Upper lobe of right lung (tissue), 1 donor: Measurements from ENCODE around the gene SCYGR6. TPM values are rescaled to one million over a fixed set of nuclear protein-coding genes. Genes with fewer than 3 reads are reported as not detected.
"Not testable (repeated sequence)": the region's sequence is repeated elsewhere in the genome, so short reads cannot be mapped to it uniquely, and the experiment has no call there.

Experiments
- ATAC-seq: fragments of 200-7000 bp; cut with Tn5 transposase; one replicate; pipeline ENCODE4 v1.9.1; 2020; ENCODE audit warnings: mild to moderate bottlenecking, moderate library complexity
- DNase-seq: peaks from one replicate; pipeline ENCODE4 v3.0.0-alpha.2; 2020
- H3K27ac ChIP-seq: fragments of 200-600 bp; one replicate; pipeline ENCODE4 v1.8.0; 2022
- H3K27me3 ChIP-seq: fragments of 200-600 bp; one replicate; pipeline ENCODE4 v1.8.0; 2022; ENCODE audit warnings: mild to moderate bottlenecking
- H3K36me3 ChIP-seq: fragments of 200-600 bp; one replicate; pipeline ENCODE4 v1.8.0; 2022
- H3K4me1 ChIP-seq: fragments of 200-600 bp; one replicate; pipeline ENCODE4 v1.8.0; 2022
- H3K4me3 ChIP-seq: fragments of 200-600 bp; one replicate; pipeline ENCODE4 v1.8.0; 2022; ENCODE audit warnings: mild to moderate bottlenecking
- H3K9me3 ChIP-seq: fragments of 200-600 bp; one replicate; pipeline ENCODE4 v1.8.0; 2022
- CTCF ChIP-seq: fragments of 200-600 bp; IDR thresholded peaks from one replicate; pipeline ENCODE4 v1.8.0; 2022; ENCODE audit warnings: antibody characterized with exemption
- intact Hi-C: fragments of 100-400 bp; cut with DNase I; formaldehyde crosslinking; loops from one replicate; pipeline ENCODE4 v1.11.0; 2022
- total RNA-seq: library from RNA; stranded (reverse); fragmentation: NEBNext Ultra II Directional; extraction: Animal tissue kit (Norgen Biotek cat#: 25700); gene quantifications from one replicate; pipeline ENCODE4 v1.2.1, GENCODE V29; 2021
- donor health status: DM: no; HTN: yes; CAD: no; lungs with severe emphysema.

Gene SCYGR6
- total RNA-seq, 1 donor from 2014 or later, result not detected

GRCh38 chr2:227766373-227766883, 41.9 kb upstream of the SCYGR6 start:
- H3K27ac ChIP-seq, result peak overlapping the region; percentile 49
- TF ChIP-seq CTCF, result peak; percentile 91
- ATAC-seq, result peak; percentile 99

GRCh38 chr2:227765788-227766372, 41.3 kb upstream of the SCYGR6 start:
- ATAC-seq (no peak), DNase-seq (no peak)
- intact Hi-C loops, result loop anchor here (5.0 kb wide), 1 partner anchor 109 kb away; no protein-coding TSS in a partner anchor
- Histone ChIP-seq H3K27me3 (no peaks in the 10 kb centered on the region), H3K9me3 (no peaks in the 10 kb centered on the region), H3K36me3 (no peaks in the 10 kb centered on the region), H3K4me3 (no peak overlapping the region), H3K4me1 (peaks cover 7% of the 10 kb centered on the region), H3K27ac (peak overlapping the region; percentile 49)
- no peak for TF ChIP-seq CTCF

More at GRCh38 chr2:227766373-227766883, 41.9 kb upstream of the SCYGR6 start:
- H3K4me3 ChIP-seq, result no peak overlapping the region
- H3K9me3 ChIP-seq, result no peaks in the 10 kb centered on the region
- no peaks in the 10 kb centered on the region for H3K36me3 ChIP-seq
- no peaks in the 10 kb centered on the region for H3K27me3 ChIP-seq
- peaks cover 3% of the 10 kb centered on the region for H3K4me1 ChIP-seq
- intact Hi-C loops, result loop anchor here (5.0 kb wide), 1 partner anchor 109 kb away; no protein-coding TSS in a partner anchor
- peak; percentile 82 for DNase-seq

GRCh38 chr2:227761740-227762476, 37.4 kb upstream of the SCYGR6 start:
- ATAC-seq, result peak; percentile 40

GRCh38 chr2:227759411-227760118, 35.0 kb upstream of the SCYGR6 start:
- Histone ChIP-seq H3K36me3 (no peaks in the 10 kb centered on the region), H3K4me1 (peaks cover 7% of the 10 kb centered on the region), H3K9me3 (no peaks in the 10 kb centered on the region), H3K27me3 (no peaks in the 10 kb centered on the region), H3K27ac (no peak overlapping the region), H3K4me3 (no peak overlapping the region)
- intact Hi-C loops, result no loop called here
- no peak for TF ChIP-seq CTCF
- ATAC-seq, result no peak
- no peak for DNase-seq

More at GRCh38 chr2:227761740-227762476, 37.4 kb upstream of the SCYGR6 start:
- no peaks in the 10 kb centered on the region for H3K9me3 ChIP-seq
- no peak overlapping the region for H3K27ac ChIP-seq
- no peak overlapping the region for H3K4me3 ChIP-seq
- no peak for TF ChIP-seq CTCF
- peaks cover 7% of the 10 kb centered on the region for H3K4me1 ChIP-seq
- H3K27me3 ChIP-seq, result no peaks in the 10 kb centered on the region
- intact Hi-C loops, result no loop called here
- DNase-seq, result no peak
- H3K36me3 ChIP-seq, result no peaks in the 10 kb centered on the region

GRCh38 chr2:227756261-227756660, 31.7 kb upstream of the SCYGR6 start:
- DNase-seq, H3K27ac ChIP-seq, intact Hi-C loops: not testable (repeated sequence)

More at GRCh38 chr2:227756261-227756660, 31.7 kb upstream of the SCYGR6 start:
- H3K36me3 ChIP-seq, H3K4me3 ChIP-seq, H3K4me1 ChIP-seq, H3K27me3 ChIP-seq, ATAC-seq, H3K9me3 ChIP-seq: not testable (repeated sequence)
